ENCODE measurements around the gene PLEK. TPM values are rescaled to one million over a fixed set of nuclear protein-coding genes. Genes with fewer than 3 reads are reported as not detected.
"Not testable (repeated sequence)": the region's sequence is repeated elsewhere in the genome, so short reads cannot be mapped to it uniquely, and the experiment has no call there.

PLEK gene
- total RNA-seq, 1 experiment from 2014 or later: not detected

GRCh38 chr2:68344031-68344430 is 21.1 kb upstream of the PLEK start:
- intact Hi-C loops (cut with micrococcal nuclease; ENCODE audit: unreplicated experiment): no loop called here
- no peak for DNase-seq
- Mint-ChIP-seq H3K4me3 (ENCODE audit: low read depth, unreplicated experiment) (no peak overlapping the region), H3K36me3 (ENCODE audit: insufficient read depth, unreplicated experiment) (no peaks in the 10 kb centered on the region), H3K27me3 (ENCODE audit: unreplicated experiment) (peaks cover 71% of the 10 kb centered on the region), H3K27ac (ENCODE audit: unreplicated experiment) (no peak overlapping the region), H3K9me3 (ENCODE audit: low read depth, unreplicated experiment) (no peaks in the 10 kb centered on the region), H3K4me1 (ENCODE audit: low read depth, unreplicated experiment) (no peaks in the 10 kb centered on the region)
- CTCF ChIA-PET: no interaction called here
- no TSS peak for BruUV-seq (replicated peaks)
- TF ChIP-seq CTCF (IDR thresholded peaks at IDR 0.05; ENCODE audit: unreplicated experiment): no peak

GRCh38 chr2:68345129-68345875 is 19.8 kb upstream of the PLEK start:
- BruUV-seq (replicated peaks): no TSS peak
- intact Hi-C loops (cut with micrococcal nuclease; ENCODE audit: unreplicated experiment): no loop called here
- DNase-seq: no peak
- TF ChIP-seq CTCF (IDR thresholded peaks at IDR 0.05; ENCODE audit: unreplicated experiment): no peak
- Mint-ChIP-seq H3K9me3 (ENCODE audit: low read depth, unreplicated experiment) (no peaks in the 10 kb centered on the region), H3K4me3 (ENCODE audit: low read depth, unreplicated experiment) (no peak overlapping the region), H3K36me3 (ENCODE audit: insufficient read depth, unreplicated experiment) (no peaks in the 10 kb centered on the region), H3K4me1 (ENCODE audit: low read depth, unreplicated experiment) (no peaks in the 10 kb centered on the region), H3K27me3 (ENCODE audit: unreplicated experiment) (peaks cover 71% of the 10 kb centered on the region), H3K27ac (ENCODE audit: unreplicated experiment) (no peak overlapping the region)
- CTCF ChIA-PET: no interaction called here

- intact Hi-C loops (cut with micrococcal nuclease; ENCODE audit: unreplicated experiment); H3K4me3 Mint-ChIP-seq (ENCODE audit: low read depth, unreplicated experiment); H3K27ac Mint-ChIP-seq (ENCODE audit: unreplicated experiment); H3K4me1 Mint-ChIP-seq (ENCODE audit: low read depth, unreplicated experiment); DNase-seq; BruUV-seq (replicated peaks); H3K36me3 Mint-ChIP-seq (ENCODE audit: insufficient read depth, unreplicated experiment); H3K9me3 Mint-ChIP-seq (ENCODE audit: low read depth, unreplicated experiment): not testable (repeated sequence)
- CTCF ChIA-PET: interaction anchor here (1.0 kb wide), 1 partner anchor 11 kb away, joined by 3 read pairs; no protein-coding TSS in a partner anchor
- peaks cover 62% of the 10 kb centered on the region for H3K27me3 Mint-ChIP-seq (ENCODE audit: unreplicated experiment)
These were observed 16.0 kb upstream of the PLEK start for GRCh38 chr2:68349091-68349490.

GRCh38 chr2:68351997-68352396 is 13.1 kb upstream of the PLEK start:
- CTCF ChIA-PET: no interaction called here
- TF ChIP-seq CTCF (IDR thresholded peaks at IDR 0.05; ENCODE audit: unreplicated experiment): no peak
- Mint-ChIP-seq H3K36me3 (ENCODE audit: insufficient read depth, unreplicated experiment) (no peaks in the 10 kb centered on the region), H3K27ac (ENCODE audit: unreplicated experiment) (no peak overlapping the region), H3K9me3 (ENCODE audit: low read depth, unreplicated experiment) (no peaks in the 10 kb centered on the region), H3K27me3 (ENCODE audit: unreplicated experiment) (peaks cover 40% of the 10 kb centered on the region), H3K4me3 (ENCODE audit: low read depth, unreplicated experiment) (no peak overlapping the region), H3K4me1 (ENCODE audit: low read depth, unreplicated experiment) (no peaks in the 10 kb centered on the region)
- intact Hi-C loops (cut with micrococcal nuclease; ENCODE audit: unreplicated experiment): no loop called here
- no TSS peak for BruUV-seq (replicated peaks)
- DNase-seq: no peak

- Mint-ChIP-seq H3K27me3 (ENCODE audit: unreplicated experiment) (peaks cover 32% of the 10 kb centered on the region), H3K4me3 (ENCODE audit: low read depth, unreplicated experiment) (no peak overlapping the region), H3K4me1 (ENCODE audit: low read depth, unreplicated experiment) (no peaks in the 10 kb centered on the region), H3K27ac (ENCODE audit: unreplicated experiment) (no peak overlapping the region), H3K36me3 (ENCODE audit: insufficient read depth, unreplicated experiment) (no peaks in the 10 kb centered on the region), H3K9me3 (ENCODE audit: low read depth, unreplicated experiment) (no peaks in the 10 kb centered on the region)
- intact Hi-C loops (cut with micrococcal nuclease; ENCODE audit: unreplicated experiment): no loop called here
- TF ChIP-seq CTCF (IDR thresholded peaks at IDR 0.05; ENCODE audit: unreplicated experiment): no peak
- no TSS peak for BruUV-seq (replicated peaks)
- CTCF ChIA-PET: no interaction called here
- no peak for DNase-seq
These were observed 12.3 kb upstream of the PLEK start for GRCh38 chr2:68352651-68353391.
